HepG2 (cell line): ENCODE results near the gene NCOA3. TPM values are rescaled to one million over a fixed set of nuclear protein-coding genes. Genes with fewer than 3 reads are reported as not detected.

ENCODE experiments used
- ATAC-seq: fragments of 200-7000 bp; cut with Tn5 transposase; 3 replicates; pipeline ENCODE4 v1.9.1; 2020; ENCODE audit warnings: mild to moderate bottlenecking, moderate library complexity
- BruUV-seq: library from RNA; stranded (reverse); fragments of 400-500 nt; replicated peaks from 2 replicates; lab custom pipeline; 2021; lab: Mats Ljungman, UMichigan
- CTCF ChIA-PET: fragments of 300-600 bp; formaldehyde crosslinking; extraction: SDS; loops from one replicate; lab custom pipeline; 2021; ENCODE audit warnings: low total read pairs, inconsistent platforms, low intra/inter-chr PET ratio; lab: Yijun Ruan, JAX
- POLR2A ChIA-PET: fragments of 350-600 bp; sonication (Branson Sonifier 250); formaldehyde crosslinking; loops from one replicate; lab custom pipeline; 2020; ENCODE audit warnings: antibody characterized with exemption, inconsistent platforms; lab: Yijun Ruan, JAX
- DNase-seq: peaks from one replicate; pipeline ENCODE4 v3.0.0-alpha.2; 2015; ENCODE audit warnings: low spot score
- FAIRE-seq: peaks from 3 replicates; lab custom pipeline; 2011; peaks lifted over from hg19 to GRCh38; lab: Jason Lieb, UNC
- H2AFZ ChIP-seq: one replicate; pipeline ENCODE4 v1.6.1; 2011; ENCODE audit warnings: low read length, inconsistent platforms
- H3K27ac ChIP-seq: fragments of 300-600 bp; 3 replicates; pipeline ENCODE4 v1.8.0; 2011; ENCODE audit warnings: mixed run types, mild to moderate bottlenecking, mixed read lengths, low read length, inconsistent platforms; ENCODE audit not compliant: insufficient read depth; ENCODE audit errors: extremely low read length
- H3K27me3 ChIP-seq, 2 experiments: fragments of 200-600 bp in 1 of 2; 2 replicates in 1 of 2; 3 replicates in 1 of 2; pipeline versions ENCODE4 v1.6.0 to v1.8.0; 2011; ENCODE audit warnings: low read length in 2 of 2, mild to moderate bottlenecking in 2 of 2, moderate library complexity in 2 of 2, inconsistent platforms in 1 of 2; ENCODE audit not compliant: insufficient read depth in 2 of 2, control insufficient read depth in 1 of 2
- H3K36me3 ChIP-seq, 2 experiments: fragments of 200-600 bp in 1 of 2; replicated peaks in 1 of 2; 2 replicates in 1 of 2; 3 replicates in 1 of 2; pipeline versions ENCODE4 v1.5.1 to v1.8.0; 2011; ENCODE audit warnings: low read length in 2 of 2, inconsistent platforms in 1 of 2; ENCODE audit not compliant: insufficient read depth in 2 of 2, control insufficient read depth in 1 of 2
- H3K4me1 ChIP-seq: 2 replicates; pipeline ENCODE4 v1.5.1; 2012; ENCODE audit warnings: low read length, inconsistent platforms; ENCODE audit not compliant: insufficient read depth
- H3K4me2 ChIP-seq: 2 replicates; pipeline ENCODE4 v1.6.0; 2011; ENCODE audit warnings: low read depth, low read length, inconsistent platforms
- H3K4me3 ChIP-seq, 3 experiments: fragments of 200-600 bp in 1 of 3; sonication (generic), shearing (Covaris generic) in 1 of 3; replicated peaks in 1 of 3; 2 replicates each; pipeline ENCODE4 v1.5.1; 2011 to 2016; ENCODE audit warnings: low read length in 3 of 3, inconsistent platforms in 2 of 3, low read depth in 2 of 3, mild to moderate bottlenecking in 2 of 3, control low read depth in 1 of 3, mixed read lengths in 1 of 3; ENCODE audit not compliant: insufficient read depth in 1 of 3
- H3K79me2 ChIP-seq: one replicate; pipeline ENCODE4 v1.6.1; 2011; ENCODE audit warnings: low read length, inconsistent platforms; ENCODE audit not compliant: insufficient read depth
- H3K9ac ChIP-seq: 2 replicates; pipeline ENCODE4 v1.6.0; 2011; ENCODE audit warnings: mild to moderate bottlenecking, low read depth, low read length, inconsistent platforms; ENCODE audit not compliant: insufficient read depth
- H3K9me3 ChIP-seq: 2 replicates; pipeline ENCODE4 v1.5.1; 2012; ENCODE audit warnings: mild to moderate bottlenecking, low read length
- H4K20me1 ChIP-seq: 2 replicates; pipeline ENCODE4 v1.6.0; 2011; ENCODE audit warnings: inconsistent platforms, mild to moderate bottlenecking, low read length, moderate library complexity; ENCODE audit not compliant: insufficient read depth
- ARNT2 ChIP-seq: sonication (generic); formaldehyde crosslinking; IDR thresholded peaks from 2 replicates; pipeline ENCODE4 v1.8.0; 2022; ENCODE audit warnings: mild to moderate bottlenecking, low read depth, missing genetic modification reagents, moderate library complexity
- ATM ChIP-seq: fragments of 450-650 bp; IDR thresholded peaks from 2 replicates; pipeline ENCODE4 v1.7.1; 2017; ENCODE audit warnings: mild to moderate bottlenecking, borderline replicate concordance
- HNF4A ChIP-seq: sonication (generic); formaldehyde crosslinking; IDR thresholded peaks from 2 replicates; pipeline ENCODE4 v1.4.0; 2020; ENCODE audit warnings: missing genetic modification reagents
- JDP2 ChIP-seq: sonication (generic); formaldehyde crosslinking; IDR thresholded peaks from 2 replicates; pipeline ENCODE4 v1.8.1; 2022; ENCODE audit warnings: missing genetic modification reagents, borderline replicate concordance
- KAT7 ChIP-seq: IDR thresholded peaks from 2 replicates; pipeline ENCODE4 v1.6.1; 2018; ENCODE audit warnings: borderline replicate concordance, missing compliant biosample characterization
- MTF2 ChIP-seq: sonication (generic); formaldehyde crosslinking; IDR thresholded peaks from 2 replicates; pipeline ENCODE4 v1.5.0; 2020; ENCODE audit warnings: missing genetic modification reagents, borderline replicate concordance
- NFIB ChIP-seq: sonication (generic); formaldehyde crosslinking; IDR thresholded peaks from 2 replicates; pipeline ENCODE4 v1.9.0; 2021; ENCODE audit warnings: missing genetic modification reagents, mild to moderate bottlenecking, borderline replicate concordance
- TAF1 ChIP-seq: sonication (generic); formaldehyde crosslinking; IDR thresholded peaks from 2 replicates; pipeline ENCODE4 v1.4.0; 2020; ENCODE audit warnings: missing genetic modification reagents
- TAF15 ChIP-seq: fragments of 200-400 bp; formaldehyde crosslinking; IDR thresholded peaks from one replicate; pipeline ENCODE4 v1.6.1; 2018; ENCODE audit warnings: mild to moderate bottlenecking, low read depth, low read length; ENCODE audit not compliant: poor library complexity, severe bottlenecking
- ZNF335 ChIP-seq: sonication (generic); formaldehyde crosslinking; IDR thresholded peaks from 2 replicates; pipeline ENCODE4 v1.4.0; 2020; ENCODE audit warnings: missing genetic modification reagents
- ZNF446 ChIP-seq: sonication (generic); formaldehyde crosslinking; IDR thresholded peaks from 2 replicates; pipeline ENCODE4 v1.5.0; 2020; ENCODE audit warnings: mild to moderate bottlenecking, missing genetic modification reagents
- ZNF772 ChIP-seq: sonication (generic); formaldehyde crosslinking; IDR thresholded peaks from 2 replicates; pipeline ENCODE4 v1.5.0; 2020; ENCODE audit warnings: mild to moderate bottlenecking, missing genetic modification reagents
- ZNF788 ChIP-seq: sonication (generic); formaldehyde crosslinking; IDR thresholded peaks from 2 replicates; pipeline ENCODE4 v1.5.0; 2020; ENCODE audit warnings: mild to moderate bottlenecking, missing genetic modification reagents, borderline replicate concordance
- ZNF83 ChIP-seq: sonication (generic); formaldehyde crosslinking; IDR thresholded peaks from 2 replicates; pipeline ENCODE4 v1.4.0; 2020; ENCODE audit warnings: missing genetic modification reagents, mild to moderate bottlenecking, borderline replicate concordance
- whole genome bisulfite sequencing: methylation state at CpG from one replicate; pipeline ENCODE4 v1.1.6; 2017; ENCODE audit warnings: low lambda C conversion rate; 5-methylcytosine and 5-hydroxymethylcytosine counted together
- in situ Hi-C: cut with HindIII; loops from 2 replicates; pipeline ENCODE4 v1.10.0; 2017; ENCODE audit warnings: low pct_unique_long_range_greater_than_20kb; ENCODE audit not compliant: extremely low pct_ligation_motif_present
- intact Hi-C: fragments of 100-400 bp; cut with micrococcal nuclease; formaldehyde crosslinking; loops from one replicate; pipeline ENCODE4 v1.10.0; 2022; ENCODE audit not compliant: unreplicated experiment
- polyA plus RNA-seq, 8 experiments: library from polyadenylated mRNA; depleted of rRNA in 3 of 8; stranded (reverse) in 7 of 8; unstranded in 1 of 8; fragments of >200 nt; fragmentation: Illumina TruSeq in 4 of 8; extraction: Trizol in 4 of 8; gene quantifications; 2 replicates each; pipeline versions ENCODE4 v1.2.1 to v1.2.3, GENCODE V29; 2011 to 2016; ENCODE audit warnings: low read depth in 4 of 8, missing spikeins in 1 of 8, mixed read lengths in 1 of 8; ENCODE audit not compliant: insufficient read depth in 1 of 8
- total RNA-seq, 5 experiments: library from RNA; depleted of rRNA; stranded (reverse); fragments of >200 nt; fragmentation: Illumina TruSeq; extraction: Trizol; gene quantifications; 2 replicates each; pipeline ENCODE4 v1.2.3, GENCODE V29; 2016; ENCODE audit warnings: low read depth in 1 of 5
- TF ChIP-seq, protein P1 (sequence below): sonication (generic); formaldehyde crosslinking; IDR thresholded peaks from 2 replicates; pipeline ENCODE4 v1.5.0; 2020; ENCODE audit warnings: mild to moderate bottlenecking, low read depth, missing genetic modification reagents, borderline replicate concordance
- TF ChIP-seq, protein P2 (sequence below): sonication (generic); formaldehyde crosslinking; IDR thresholded peaks from 2 replicates; pipeline ENCODE4 v1.8.1; 2023; ENCODE audit warnings: mild to moderate bottlenecking, missing genetic modification reagents

Gene NCOA3
- total and polyA plus RNA-seq, 2 of the 13 experiments (the other 11 are each of a cell fraction or from before 2014, with no cell fraction given) = 35.0 to 56.8 TPM

DNA sequence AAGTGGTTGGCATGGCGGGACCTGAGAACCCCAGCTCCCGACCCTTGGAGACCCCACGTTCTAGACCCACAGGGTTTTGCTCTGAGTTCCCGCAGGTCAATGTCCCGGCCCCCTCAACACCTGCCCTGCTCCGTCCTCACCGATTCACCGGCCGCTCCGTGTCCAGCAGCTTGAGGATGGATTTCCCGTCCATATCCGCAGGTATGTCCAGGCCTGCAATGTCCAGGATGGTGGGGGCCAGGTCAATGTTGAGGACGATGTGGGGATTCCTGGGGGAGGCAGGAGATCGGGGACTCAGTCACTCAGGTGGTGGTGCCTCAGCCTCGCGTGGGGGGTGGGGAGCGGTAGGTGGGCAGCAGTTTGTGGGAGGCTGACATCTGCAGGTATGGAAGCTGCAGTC, 176.8 kb downstream of the NCOA3 start:
- 94% methylated on average over 17 of the region's 17 CpGs for WGBS
- Histone ChIP-seq H3K4me3 (no peak overlapping the region), H3K27ac (no peak overlapping the region), H3K9me3 (no peaks in the 10 kb centered on the region), H3K36me3 (no peaks in the 10 kb centered on the region), H4K20me1 (no peaks in the 10 kb centered on the region), H3K4me1 (peaks cover 40% of the 10 kb centered on the region), H3K4me2 (no peak overlapping the region), H2AFZ (no peak overlapping the region), H3K79me2 (no peaks in the 10 kb centered on the region), H3K27me3 (no peaks in the 10 kb centered on the region), H3K9ac (no peak overlapping the region)
- FAIRE-seq (no peak), DNase-seq (no peak), ATAC-seq (no peak)
- CTCF ChIA-PET = interaction anchor here (1.0 to 3.2 kb wide), 8 partner anchors 15 to 943 kb away, joined by 3 to 40 read pairs (median 4); no protein-coding TSS in a partner anchor
- POLR2A ChIA-PET = no interaction called here
- BruUV-seq = no TSS peak
- TF ChIP-seq, protein P1, sequence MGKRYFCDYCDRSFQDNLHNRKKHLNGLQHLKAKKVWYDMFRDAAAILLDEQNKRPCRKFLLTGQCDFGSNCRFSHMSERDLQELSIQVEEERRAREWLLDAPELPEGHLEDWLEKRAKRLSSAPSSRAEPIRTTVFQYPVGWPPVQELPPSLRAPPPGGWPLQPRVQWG (CRISPR knock-in tag) = no peak
- no peak for TF ChIP-seq ATM
- TF ChIP-seq TAF1 (CRISPR knock-in tag) = 0 out of 2 replicates have a peak, but pooled peaks have one; percentile 4
- TF ChIP-seq, protein P2, sequence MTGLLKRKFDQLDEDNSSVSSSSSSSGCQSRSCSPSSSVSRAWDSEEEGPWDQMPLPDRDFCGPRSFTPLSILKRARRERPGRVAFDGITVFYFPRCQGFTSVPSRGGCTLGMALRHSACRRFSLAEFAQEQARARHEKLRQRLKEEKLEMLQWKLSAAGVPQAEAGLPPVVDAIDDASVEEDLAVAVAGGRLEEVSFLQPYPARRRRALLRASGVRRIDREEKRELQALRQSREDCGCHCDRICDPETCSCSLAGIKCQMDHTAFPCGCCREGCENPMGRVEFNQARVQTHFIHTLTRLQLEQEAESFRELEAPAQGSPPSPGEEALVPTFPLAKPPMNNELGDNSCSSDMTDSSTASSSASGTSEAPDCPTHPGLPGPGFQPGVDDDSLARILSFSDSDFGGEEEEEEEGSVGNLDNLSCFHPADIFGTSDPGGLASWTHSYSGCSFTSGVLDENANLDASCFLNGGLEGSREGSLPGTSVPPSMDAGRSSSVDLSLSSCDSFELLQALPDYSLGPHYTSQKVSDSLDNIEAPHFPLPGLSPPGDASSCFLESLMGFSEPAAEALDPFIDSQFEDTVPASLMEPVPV (CRISPR knock-in tag) = no peak
- no peak for TF ChIP-seq ZNF83 (CRISPR knock-in tag)
- in situ Hi-C loops = loop anchor here (5.0 kb wide), 1 partner anchor 34 kb away; no protein-coding TSS in a partner anchor
- intact Hi-C loops = loop anchor here (1.0 to 5.0 kb wide), 3 partner anchors 49 to 943 kb away; no protein-coding TSS in a partner anchor

DNA sequence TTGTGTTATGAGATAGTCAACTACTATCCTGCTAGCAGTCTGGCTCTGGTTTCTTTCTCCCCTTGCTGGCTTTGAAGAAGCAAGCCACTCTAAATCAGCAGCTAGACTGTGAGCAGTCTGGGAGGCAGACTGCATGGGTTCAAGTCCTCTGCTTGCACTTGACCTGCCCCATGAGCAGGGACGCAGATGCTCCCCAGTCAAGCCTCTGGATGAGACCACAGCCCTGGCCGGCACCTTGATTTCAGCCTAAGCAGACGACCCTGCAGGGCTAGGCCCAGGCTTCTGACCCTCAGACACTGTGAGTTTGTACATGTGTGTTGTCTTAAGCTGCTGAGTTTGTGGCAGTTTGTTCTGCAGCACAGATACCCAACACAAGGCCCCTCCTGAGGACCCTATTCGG, 177.8 kb downstream of the NCOA3 start:
- no TSS peak for BruUV-seq
- no peak for ATAC-seq
- Histone ChIP-seq H3K27me3 (no peaks in the 10 kb centered on the region), H3K27ac (no peak overlapping the region), H3K4me3 (no peak overlapping the region), H4K20me1 (no peaks in the 10 kb centered on the region), H3K4me2 (no peak overlapping the region), H3K4me1 (peaks cover 42% of the 10 kb centered on the region), H3K9me3 (no peaks in the 10 kb centered on the region), H3K36me3 (no peaks in the 10 kb centered on the region), H3K79me2 (no peaks in the 10 kb centered on the region), H3K9ac (no peak overlapping the region), H2AFZ (no peak overlapping the region)
- intact Hi-C loops (loop anchor here (5.0 kb wide), 1 partner anchor 48 kb away; no protein-coding TSS in a partner anchor), in situ Hi-C loops (loop anchor here (5.0 kb wide), 1 partner anchor 33 kb away; no protein-coding TSS in a partner anchor)
- no peak for DNase-seq
- ChIA-PET POLR2A (interaction anchor here (0.7 kb wide), 1 partner anchor 29 kb away, joined by 3 read pairs; no protein-coding TSS in a partner anchor), CTCF (interaction anchor here (3.2 kb wide), 1 partner anchor 942 kb away, joined by 40 read pairs; no protein-coding TSS in a partner anchor)
- 83% methylated on average over 4 of the region's 4 CpGs for WGBS
- FAIRE-seq = no peak
- no peak for TF ChIP-seq ZNF788 (CRISPR knock-in tag)
- TF ChIP-seq JDP2 = no peak
- no peak for TF ChIP-seq KAT7 (CRISPR knock-in tag)
- TF ChIP-seq ZNF335 (CRISPR knock-in tag) = no peak
- no peak for TF ChIP-seq TAF15
- no peak for TF ChIP-seq ARNT2 (CRISPR knock-in tag)
- no peak for TF ChIP-seq ZNF446 (CRISPR knock-in tag)
- TF ChIP-seq ZNF772 (CRISPR knock-in tag) = no peak
- TF ChIP-seq NFIB = no peak
- TF ChIP-seq MTF2 = no peak
- TF ChIP-seq HNF4A = no peak
